ENCODE results near the gene SRPK3. TPM values are rescaled to one million over a fixed set of nuclear protein-coding genes. Genes with fewer than 3 reads are reported as not detected.

Gene SRPK3
- total and polyA plus RNA-seq, 2 donors (not counting 3 experiments of a cell fraction or from before 2014, with no cell fraction given), result 0.25 to 0.40 TPM

GRCh38 chrX:153812220-153812619 is 31.4 kb downstream of the SRPK3 start:
- no peak overlapping the region for H3K4me2 ChIP-seq (ENCODE audit: insufficient read depth, low read length)
- no peaks in the 10 kb centered on the region for H3K36me3 ChIP-seq (ENCODE audit: control insufficient read depth in 2 of 2, extremely low read depth in 1 of 2, insufficient read depth in 2 of 2, low read length in 2 of 2)
- no peaks in the 10 kb centered on the region for H3K9me1 ChIP-seq (replicated peaks; ENCODE audit: control insufficient read depth, extremely low read depth, insufficient read depth, low read length)
- no peak for FAIRE-seq
- no peak overlapping the region for H3K27ac ChIP-seq (ENCODE audit: insufficient read depth, low read depth, low read length)
- no peak overlapping the region for H3K4me3 ChIP-seq (replicated peaks in 1 of 3; ENCODE audit: insufficient read depth in 1 of 3, low read depth in 1 of 3, low read length in 3 of 3)
- ChIA-PET CTCF (no interaction called here), POLR2A (no interaction called here)
- DNase-seq (ENCODE audit: low read depth, low spot score), result no peak
- H3K9me3 ChIP-seq (replicated peaks; ENCODE audit: control insufficient read depth, insufficient read depth, low read length), result no peaks in the 10 kb centered on the region
- H3K4me1 ChIP-seq (ENCODE audit: control insufficient read depth, extremely low read depth, insufficient read depth, low read length), result no peaks in the 10 kb centered on the region
- H3K79me2 ChIP-seq (ENCODE audit: control insufficient read depth, insufficient read depth, low read length), result no peaks in the 10 kb centered on the region
- BruUV-seq (replicated peaks), result no TSS peak
- H3K27me3 ChIP-seq (ENCODE audit: control insufficient read depth in 2 of 2, insufficient read depth in 2 of 2, low read length in 2 of 2), result peaks cover 0 to 2% of the 10 kb centered on the region in 2 experiments
- H2AFZ ChIP-seq (ENCODE audit: low read depth, low read length), result no peak overlapping the region
- H4K20me1 ChIP-seq (replicated peaks; ENCODE audit: control insufficient read depth, extremely low read depth, insufficient read depth, low read length), result no peaks in the 10 kb centered on the region
- dilution Hi-C loops (cut with MboI; ENCODE audit: extremely low pct_ligation_motif_present, low sequenced_read_pairs) (no loop called here), intact Hi-C loops (cut with micrococcal nuclease) (loop anchor here (10.0 kb wide), 1 partner anchor 73 kb away; the partner anchor contains the start of gene L1CAM)
- TF ChIP-seq EZH2 (IDR thresholded peaks at IDR 0.05; ENCODE audit: borderline replicate concordance, low read depth, low read length, severe bottlenecking) (no peak), MYC (IDR thresholded peaks at IDR 0.05; ENCODE audit: low read depth, low read length) (no peak), GATA2 (IDR thresholded peaks at IDR 0.05; ENCODE audit: insufficient read depth, insufficient read length, low read depth, low read length) (no peak), MAX (IDR thresholded peaks at IDR 0.05; ENCODE audit: insufficient read depth, insufficient read length) (no peak)
- no peak overlapping the region for H3K9ac ChIP-seq (replicated peaks; ENCODE audit: extremely low read depth, insufficient read depth, low read length)

GRCh38 chrX:153813161-153813560 is 32.3 kb downstream of the SRPK3 start:
- Histone ChIP-seq H2AFZ (ENCODE audit: low read depth, low read length) (no peak overlapping the region), H3K27ac (ENCODE audit: insufficient read depth, low read depth, low read length) (no peak overlapping the region), H3K4me3 (replicated peaks in 1 of 3; ENCODE audit: insufficient read depth in 1 of 3, low read depth in 1 of 3, low read length in 3 of 3) (no peak overlapping the region), H3K36me3 (ENCODE audit: control insufficient read depth in 2 of 2, extremely low read depth in 1 of 2, insufficient read depth in 2 of 2, low read length in 2 of 2) (no peaks in the 10 kb centered on the region), H3K9me3 (replicated peaks; ENCODE audit: control insufficient read depth, insufficient read depth, low read length) (no peaks in the 10 kb centered on the region), H3K4me1 (ENCODE audit: control insufficient read depth, extremely low read depth, insufficient read depth, low read length) (no peaks in the 10 kb centered on the region), H3K27me3 (ENCODE audit: control insufficient read depth in 2 of 2, insufficient read depth in 2 of 2, low read length in 2 of 2) (peaks cover 0 to 2% of the 10 kb centered on the region in 2 experiments), H3K9me1 (replicated peaks; ENCODE audit: control insufficient read depth, extremely low read depth, insufficient read depth, low read length) (no peaks in the 10 kb centered on the region), H3K9ac (replicated peaks; ENCODE audit: extremely low read depth, insufficient read depth, low read length) (no peak overlapping the region), H3K79me2 (ENCODE audit: control insufficient read depth, insufficient read depth, low read length) (no peaks in the 10 kb centered on the region), H3K4me2 (ENCODE audit: insufficient read depth, low read length) (no peak overlapping the region), H4K20me1 (replicated peaks; ENCODE audit: control insufficient read depth, extremely low read depth, insufficient read depth, low read length) (no peaks in the 10 kb centered on the region)
- dilution Hi-C loops (cut with MboI; ENCODE audit: extremely low pct_ligation_motif_present, low sequenced_read_pairs) (no loop called here), intact Hi-C loops (cut with micrococcal nuclease) (loop anchor here (10.0 kb wide), 1 partner anchor 72 kb away; the partner anchor contains the start of gene L1CAM)
- no peak for TF ChIP-seq POLR2A (IDR thresholded peaks at IDR 0.05; ENCODE audit: low read depth, low read length)
- no peak for TF ChIP-seq GATA2 (IDR thresholded peaks at IDR 0.05; ENCODE audit: insufficient read depth, insufficient read length, low read depth, low read length)
- no peak for TF ChIP-seq MAX (IDR thresholded peaks at IDR 0.05; ENCODE audit: insufficient read depth, insufficient read length)
- BruUV-seq (replicated peaks), result no TSS peak
- FAIRE-seq (no peak), DNase-seq (ENCODE audit: low read depth, low spot score) (no peak)
- POLR2A ChIA-PET, result no interaction called here
- CTCF ChIA-PET, result no interaction called here

Measured in endothelial cell of umbilical vein (primary cell).